ENCODE data around the gene C2orf74. TPM values are rescaled to one million over a fixed set of nuclear protein-coding genes. Genes with fewer than 3 reads are reported as not detected.

The C2orf74 gene
- total RNA-seq, 2 donors from 2014 or later = 6.6 to 18.6 TPM

- no peak for DNase-seq (ENCODE audit: low spot score)
- intact Hi-C loops (cut with DNase I) = no loop called here
Measured at GRCh38 chr2:61165946-61166345, 4.0 kb downstream of the C2orf74 start.

GRCh38 chr2:61167579-61167978, 5.6 kb downstream of the C2orf74 start:
- intact Hi-C loops (cut with DNase I) = no loop called here
- no peak for DNase-seq (ENCODE audit: low spot score)

DNA sequence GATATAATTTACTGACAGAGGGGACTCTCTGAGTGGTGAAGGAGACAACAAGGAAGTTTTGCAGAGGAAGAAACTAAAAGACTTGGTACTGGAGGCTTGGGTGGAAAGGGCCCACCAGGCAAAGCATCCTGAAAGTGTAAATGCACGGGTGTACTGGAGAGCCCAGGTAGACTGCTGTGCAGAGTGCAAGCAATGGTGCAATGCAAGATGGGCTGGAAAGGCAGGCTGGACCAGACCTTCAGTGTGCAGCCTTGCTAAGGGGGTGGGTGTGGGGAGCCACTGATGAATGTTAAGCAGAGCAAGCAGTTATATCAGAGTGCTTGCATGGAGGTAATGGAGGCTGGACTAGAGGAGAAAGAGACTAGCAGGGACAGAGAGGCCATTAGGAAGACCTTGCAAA, 10.7 kb downstream of the C2orf74 start:
- no peak for DNase-seq (ENCODE audit: low spot score)
- intact Hi-C loops (cut with DNase I) = no loop called here

DNA sequence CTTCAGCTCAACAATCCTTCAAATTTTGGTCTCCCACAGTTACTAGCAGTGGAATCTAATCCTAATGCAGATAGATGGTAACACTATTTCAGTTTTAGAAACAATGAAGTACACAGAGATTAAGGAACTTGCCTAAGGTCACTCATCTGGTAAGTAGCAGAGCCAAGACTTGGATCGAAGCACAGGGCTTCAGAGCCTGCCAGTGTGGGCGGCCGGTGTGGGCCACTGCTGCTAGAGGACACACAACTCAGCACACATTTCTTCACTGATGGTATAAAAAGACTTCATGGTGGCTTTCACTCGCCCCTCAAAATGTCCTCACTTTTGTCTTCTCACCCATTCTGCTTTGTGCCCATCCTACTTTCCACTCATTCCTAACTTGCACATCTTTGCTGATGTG, 11.1 kb downstream of the C2orf74 start:
- intact Hi-C loops (cut with DNase I) = no loop called here

DNA sequence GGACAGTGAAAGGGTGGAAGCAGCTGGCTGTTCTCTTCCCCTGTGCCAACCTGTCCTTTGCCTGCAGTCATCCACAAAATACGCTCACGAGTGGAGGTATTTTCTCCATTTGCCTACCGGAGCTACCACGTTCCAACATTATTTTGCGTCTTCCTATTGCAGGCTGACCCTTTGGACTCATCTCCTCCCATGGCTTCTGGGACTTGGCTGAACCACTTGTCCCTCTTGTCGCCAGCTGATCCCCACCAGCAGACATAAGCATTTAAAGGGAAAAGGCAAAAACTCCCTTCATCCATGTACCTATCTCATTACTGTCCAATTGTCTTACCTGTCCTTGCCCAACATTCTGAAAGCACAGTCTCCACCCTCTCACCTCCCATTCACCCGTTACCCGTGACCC, 13.0 kb downstream of the C2orf74 start:
- intact Hi-C loops (cut with DNase I) = no loop called here
- no peak for DNase-seq (ENCODE audit: low spot score)

More for the DNA sequence above, 11.1 kb downstream of the C2orf74 start:
- no peak for DNase-seq (ENCODE audit: low spot score)

GRCh38 chr2:61176755-61177726, 15.1 kb downstream of the C2orf74 start:
- intact Hi-C loops (cut with DNase I) = no loop called here
- peak; percentile 98 for DNase-seq (ENCODE audit: low spot score)

DNA sequence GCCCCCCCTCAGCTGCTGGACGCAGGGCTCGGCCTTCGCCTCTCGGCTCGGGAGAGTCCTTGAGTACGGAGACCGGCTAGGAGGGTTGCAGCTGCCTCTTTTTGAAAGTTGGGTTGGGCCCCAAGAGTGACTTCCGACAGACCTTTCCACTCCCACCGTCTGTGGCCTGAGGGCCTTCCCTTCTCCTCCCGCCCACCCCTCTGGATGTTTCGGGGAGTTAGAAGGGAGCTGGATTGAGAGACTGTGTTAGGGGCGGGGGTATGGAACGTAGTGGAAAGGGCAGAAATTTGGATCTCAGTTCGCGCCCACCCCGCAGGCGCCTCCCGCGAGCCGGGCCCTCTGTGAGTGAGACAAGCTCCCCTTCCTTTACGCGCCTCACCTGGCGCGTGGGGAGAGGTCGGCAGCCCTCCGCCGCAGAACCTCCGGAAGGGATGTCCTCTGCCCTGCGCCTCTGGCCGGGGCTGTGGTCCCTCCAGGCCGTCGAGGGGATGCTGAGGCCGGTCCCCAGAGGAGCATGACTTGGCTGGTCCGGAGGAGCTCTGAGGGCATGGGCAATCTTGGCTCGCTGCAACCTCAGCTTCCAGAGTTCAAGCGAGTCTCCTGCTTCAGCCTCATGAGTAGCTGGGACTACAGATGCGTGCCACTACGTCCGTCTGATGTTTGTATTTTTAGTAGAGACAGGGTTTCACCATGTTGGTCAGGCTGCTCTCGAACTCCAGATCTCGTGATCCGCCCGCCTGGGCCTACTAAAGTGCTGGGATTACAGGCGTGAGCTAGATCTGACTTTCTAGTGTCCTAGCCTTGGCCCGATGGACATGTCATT, 15.9 kb downstream of the C2orf74 start:
- peak; percentile 85 for DNase-seq (ENCODE audit: low spot score)
- intact Hi-C loops (cut with DNase I) = no loop called here

DNA sequence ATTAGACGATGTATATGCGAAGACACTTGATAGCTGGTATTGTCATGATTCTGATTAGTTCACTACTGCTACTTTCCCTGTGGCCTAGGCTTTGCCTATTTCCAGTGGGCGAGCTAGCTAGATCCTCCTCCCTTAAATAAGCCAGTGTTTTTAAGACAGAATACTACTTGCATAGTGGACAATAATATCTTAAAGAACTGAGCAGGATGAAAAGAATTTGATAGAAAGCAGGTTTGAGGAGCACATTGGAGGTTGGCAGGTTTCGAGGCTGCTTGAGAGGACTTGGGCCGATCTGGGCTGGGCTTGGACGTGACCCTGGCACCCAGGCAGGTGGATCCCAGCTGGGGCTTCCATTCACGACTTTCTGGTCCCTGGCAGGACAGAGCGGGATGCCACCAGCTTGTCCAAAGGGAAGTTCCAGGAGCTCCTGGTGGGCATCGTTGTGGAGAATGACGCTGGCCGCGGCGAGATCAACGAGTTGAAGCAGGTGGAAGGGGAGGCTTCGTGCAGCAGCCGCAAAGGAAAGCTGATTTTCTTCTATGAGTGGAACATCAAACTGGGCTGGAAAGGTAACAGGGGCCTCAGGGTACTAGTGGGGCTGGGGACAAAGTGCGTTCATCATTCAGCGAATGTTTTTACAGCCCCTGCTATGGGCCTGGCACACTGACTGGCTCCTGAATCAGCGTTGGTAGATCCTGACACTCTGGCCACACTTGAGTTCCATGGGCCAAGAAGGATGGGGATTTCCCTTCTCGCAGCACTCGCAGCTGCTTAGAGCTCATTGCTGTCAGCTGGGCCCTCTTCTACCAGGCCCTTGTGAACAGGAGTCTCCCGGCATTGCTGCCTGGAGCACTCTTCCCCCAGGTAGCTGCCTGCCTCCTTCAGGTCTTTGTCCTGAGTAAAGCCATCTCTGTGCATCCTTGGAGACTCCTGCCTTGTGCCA, 16.9 kb downstream of the C2orf74 start:
- DNase-seq (ENCODE audit: low spot score) = no peak
- intact Hi-C loops (cut with DNase I) = no loop called here

GRCh38 chr2:61179701-61180639, 18.0 kb downstream of the C2orf74 start:
- intact Hi-C loops (cut with DNase I) = loop anchor here in 1 of 2 donors (10.0 kb wide), 1 partner anchor 295 kb away; the partner anchor contains the start of gene USP34

GRCh38 chr2:61180686-61181085, 18.7 kb downstream of the C2orf74 start:
- no peak for DNase-seq (ENCODE audit: low spot score)
- intact Hi-C loops (cut with DNase I) = loop anchor here in 1 of 2 donors (10.0 kb wide), 1 partner anchor 294 kb away; the partner anchor contains the start of gene USP34

More at GRCh38 chr2:61179701-61180639, 18.0 kb downstream of the C2orf74 start:
- DNase-seq (ENCODE audit: low spot score) = peak; percentile 91

- intact Hi-C loops (cut with DNase I) = loop anchor here in 1 of 2 donors (10.0 kb wide), 1 partner anchor 293 kb away; the partner anchor contains the start of gene USP34
- DNase-seq (ENCODE audit: low spot score) = no peak
Measured at GRCh38 chr2:61181382-61182058, 19.5 kb downstream of the C2orf74 start.

- intact Hi-C loops (cut with DNase I) = loop anchor here in 1 of 2 donors (10.0 kb wide), 1 partner anchor 293 kb away; the partner anchor contains the start of gene USP34
- DNase-seq (ENCODE audit: low spot score) = no peak
Measured at GRCh38 chr2:61182059-61182383, 20.0 kb downstream of the C2orf74 start.

GRCh38 chr2:61183795-61184194, 21.8 kb downstream of the C2orf74 start:
- no peak for DNase-seq (ENCODE audit: low spot score)
- intact Hi-C loops (cut with DNase I) = loop anchor here in 1 of 2 donors (10.0 kb wide), 1 partner anchor 291 kb away; the partner anchor contains the start of gene USP34

DNA sequence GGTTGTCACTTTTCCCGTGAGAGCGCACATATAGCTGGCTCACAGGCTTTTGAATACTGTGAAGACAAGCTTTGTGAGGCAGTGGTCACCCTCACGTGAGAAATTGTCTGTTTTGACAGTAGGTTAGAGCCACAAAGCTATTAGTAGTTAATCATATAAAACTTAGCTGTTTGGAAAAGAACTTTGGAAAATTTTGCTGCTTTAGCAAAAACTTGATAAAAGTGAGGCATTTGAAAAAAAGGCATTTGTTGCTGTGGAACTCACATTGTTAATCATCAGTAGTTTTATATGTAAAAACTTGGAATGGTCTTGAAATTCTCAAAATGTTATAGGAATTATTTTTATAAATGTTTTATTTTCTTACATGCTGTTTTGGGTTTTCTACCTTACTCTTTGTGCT, 22.3 kb downstream of the C2orf74 start:
- DNase-seq (ENCODE audit: low spot score) = no peak
- intact Hi-C loops (cut with DNase I) = loop anchor here in 1 of 2 donors (10.0 kb wide), 1 partner anchor 291 kb away; the partner anchor contains the start of gene USP34

- no peak for DNase-seq (ENCODE audit: low spot score)
- intact Hi-C loops (cut with DNase I) = loop anchor here in 1 of 2 donors (10.0 kb wide), 1 partner anchor 290 kb away; the partner anchor contains the start of gene USP34
Measured at GRCh38 chr2:61185231-61185728, 23.3 kb downstream of the C2orf74 start.

GRCh38 chr2:61187085-61187484, 25.1 kb downstream of the C2orf74 start:
- intact Hi-C loops (cut with DNase I) = loop anchor here in 1 of 2 donors (10.0 kb wide), 1 partner anchor 288 kb away; the partner anchor contains the start of gene USP34
- no peak for DNase-seq (ENCODE audit: low spot score)
